Suprapubic skin (tissue), 3 donors: ENCODE measurements around the gene ITSN2.

Source experiments
- CTCF ChIP-seq, 2 donors: fragments of 200-600 bp in 1 of 2; fragments of 450-650 bp in 1 of 2; sonication (generic) in 1 of 2; IDR thresholded peaks; one replicate each; pipeline ENCODE4 v1.5.1; 2016 to 2019; ENCODE audit warnings: antibody characterized with exemption in 2 of 2, mild to moderate bottlenecking in 1 of 2, moderate library complexity in 1 of 2
- POLR2AphosphoS5 ChIP-seq, 3 donors: sonication (generic); formaldehyde crosslinking; IDR thresholded peaks; one replicate each; pipeline ENCODE4 v1.6.1; 2017; ENCODE audit warnings: antibody characterized with exemption in 3 of 3

GRCh38 chr2:24182507-24182906 is 177.8 kb downstream of the ITSN2 start:
- no peak for TF ChIP-seq CTCF (IDR thresholded peaks at IDR 0.05)
- TF ChIP-seq POLR2AphosphoS5 (IDR thresholded peaks at IDR 0.05) = no peak
